CD4-positive, alpha-beta T cell treated with Interleukin-4 for 4 hours (primary cell): ENCODE results near the gene PLXNA3.

ENCODE experiments used
- DNase-seq: peaks from one replicate; pipeline ENCODE4 v3.0.0-alpha.2; 2020

The PLXNA3 gene

GRCh38 chrX:154460326-154460725 lies 2.2 kb downstream of the PLXNA3 start:
- no peak for DNase-seq

- DNase-seq = no peak
Measured at GRCh38 chrX:154462396-154462795, 4.3 kb downstream of the PLXNA3 start.

- DNase-seq = no peak
Measured at GRCh38 chrX:154463611-154464220, 5.6 kb downstream of the PLXNA3 start.

- no peak for DNase-seq
Measured at GRCh38 chrX:154464806-154465365, 6.8 kb downstream of the PLXNA3 start.

GRCh38 chrX:154465601-154466000 lies 7.5 kb downstream of the PLXNA3 start:
- DNase-seq = no peak

- DNase-seq = no peak
Measured at GRCh38 chrX:154466036-154466435, 8.0 kb downstream of the PLXNA3 start.

- DNase-seq = no peak
Measured at GRCh38 chrX:154466907-154467306, 8.8 kb downstream of the PLXNA3 start.

GRCh38 chrX:154467556-154467955 lies 9.5 kb downstream of the PLXNA3 start:
- no peak for DNase-seq

GRCh38 chrX:154468217-154468616 lies 10.1 kb downstream of the PLXNA3 start:
- no peak for DNase-seq

- DNase-seq = no peak
Measured at GRCh38 chrX:154469114-154469513, 11.0 kb downstream of the PLXNA3 start.

GRCh38 chrX:154469880-154470279 lies 11.8 kb downstream of the PLXNA3 start:
- DNase-seq = no peak

- DNase-seq = no peak
Measured at GRCh38 chrX:154470434-154470833, 12.4 kb downstream of the PLXNA3 start.

- no peak for DNase-seq
Measured at GRCh38 chrX:154470914-154471568, 13.0 kb downstream of the PLXNA3 start.

GRCh38 chrX:154471839-154472684 lies 14.0 kb downstream of the PLXNA3 start:
- DNase-seq = no peak

GRCh38 chrX:154472685-154473632 lies 14.9 kb downstream of the PLXNA3 start:
- DNase-seq = no peak

- DNase-seq = no peak
Measured at GRCh38 chrX:154473683-154474082, 15.6 kb downstream of the PLXNA3 start.

- no peak for DNase-seq
Measured at GRCh38 chrX:154476821-154477220, 18.7 kb downstream of the PLXNA3 start.

GRCh38 chrX:154477891-154478477 lies 19.9 kb downstream of the PLXNA3 start:
- no peak for DNase-seq

GRCh38 chrX:154478728-154479622 lies 20.9 kb downstream of the PLXNA3 start, which contains the start of gene LAGE3:
Gene LAGE3 (minus strand): TSS chrX:154479281. CDS start chrX:154478915, 366 bp downstream.
- DNase-seq = peak; percentile 89

GRCh38 chrX:154481195-154481594 lies 23.1 kb downstream of the PLXNA3 start:
- DNase-seq = no peak
